Body of pancreas (tissue), 4 donors: Measurements from ENCODE around the gene BRICD5.

ENCODE experiments used
- CTCF ChIP-seq, 7 experiments: fragments of 450-650 bp in 4 of 7; fragments of 200-600 bp in 3 of 7; sonication (generic) in 3 of 7; IDR thresholded peaks; one replicate each; pipeline ENCODE4 v1.5.1; 2016 to 2019; ENCODE audit warnings: antibody characterized with exemption in 7 of 7
- POLR2A ChIP-seq, 3 donors: fragments of 450-650 bp; IDR thresholded peaks; one replicate each; pipeline ENCODE4 v1.6.1; 2016; ENCODE audit warnings: antibody characterized with exemption in 3 of 3, mild to moderate bottlenecking in 2 of 3

DNA sequence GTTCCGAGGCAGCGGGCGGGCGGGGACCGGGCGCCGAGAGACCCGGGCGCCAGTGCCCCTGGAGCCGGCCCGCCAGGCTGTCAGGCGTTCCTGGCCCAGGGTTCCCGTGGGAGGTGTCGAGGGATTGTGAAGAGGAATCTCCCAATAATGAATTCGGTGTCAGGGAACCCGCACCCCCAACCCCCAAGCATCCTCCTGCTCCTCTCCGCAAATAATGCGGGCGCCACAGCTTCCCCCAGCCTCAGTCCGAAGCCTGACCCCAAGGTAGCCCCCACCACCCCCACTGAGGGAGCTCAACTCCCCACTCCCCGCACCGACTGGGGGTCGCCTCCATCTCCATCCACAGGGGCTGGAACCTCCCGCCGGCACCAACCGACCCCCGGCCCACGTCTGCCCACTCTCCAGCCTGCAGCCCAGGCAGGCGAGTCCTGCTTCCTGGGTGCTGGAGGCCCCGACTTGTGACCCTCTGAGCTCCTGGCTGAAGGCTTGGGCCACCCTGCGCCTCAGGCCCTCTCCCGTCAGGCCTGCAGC, 13.6 kb downstream of the BRICD5 start:
- TF ChIP-seq POLR2A (IDR thresholded peaks at IDR 0.05) (no peak), CTCF (IDR thresholded peaks at IDR 0.05) (no peak)
